Dendritic cell treated with granulocyte-macrophage colony-stimulating factor and Interleukin-4, amounts not matched to agents 40 ng/mL and 50 ng/mL, for 4 days (primary cell): ENCODE results near the gene TOGARAM2.

Source experiments
- H3K27ac Mint-ChIP-seq: one replicate; pipeline ENCODE4 v1.8.0; 2022; ENCODE audit warnings: mild to moderate bottlenecking, mixed read lengths
- H3K27me3 Mint-ChIP-seq: one replicate; pipeline ENCODE4 v1.8.0; 2022; ENCODE audit warnings: mild to moderate bottlenecking, mixed read lengths
- H3K36me3 Mint-ChIP-seq: one replicate; pipeline ENCODE4 v1.8.0; 2022; ENCODE audit warnings: low read depth, mixed read lengths
- H3K4me1 Mint-ChIP-seq: one replicate; pipeline ENCODE4 v1.8.0; 2022; ENCODE audit warnings: low read depth, mixed read lengths
- H3K4me3 Mint-ChIP-seq: one replicate; pipeline ENCODE4 v1.8.0; 2022; ENCODE audit warnings: mild to moderate bottlenecking, moderate library complexity, mixed read lengths
- H3K9me3 Mint-ChIP-seq: one replicate; pipeline ENCODE4 v1.8.0; 2022; ENCODE audit warnings: mixed read lengths
- intact Hi-C: fragments of 100-400 bp; cut with micrococcal nuclease; formaldehyde crosslinking; loops from one replicate; pipeline ENCODE4 v1.15.0; 2022

The TOGARAM2 gene

DNA sequence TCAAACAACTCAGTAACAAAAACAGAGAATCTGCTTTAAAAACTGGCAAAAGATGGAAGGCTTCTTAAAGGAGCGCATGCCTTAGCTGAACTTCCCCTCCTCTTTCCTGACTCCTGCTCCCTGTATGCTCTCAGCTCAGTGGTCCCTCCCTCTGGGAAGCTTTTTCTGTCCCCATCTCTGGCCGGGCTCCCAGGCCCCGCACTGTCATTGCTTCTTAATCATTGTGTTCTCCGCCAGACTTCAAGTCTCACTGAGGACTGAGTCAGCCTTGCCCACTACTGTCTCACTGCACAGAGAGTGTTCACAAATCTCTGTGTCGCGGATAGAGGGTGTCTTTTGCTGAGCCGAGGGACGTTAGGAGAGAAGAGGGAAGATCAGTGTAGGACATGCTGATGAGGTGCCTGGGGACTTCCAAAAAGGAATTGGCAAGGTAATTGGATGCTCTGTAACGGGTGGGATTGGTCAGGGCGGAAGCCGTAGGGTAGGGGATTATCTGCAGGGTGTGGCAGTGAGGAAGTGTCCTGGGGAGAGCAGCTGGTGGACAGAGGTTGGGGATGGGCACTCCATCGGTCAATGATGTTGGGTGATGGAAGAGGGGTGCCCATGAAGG lies 16.2 kb downstream of the TOGARAM2 start:
- intact Hi-C loops, result loop anchor here (10.0 kb wide), 1 partner anchor 497 kb away; no protein-coding TSS in a partner anchor
- H3K27me3 Mint-ChIP-seq, result peaks cover 3% of the 10 kb centered on the region
- no peaks in the 10 kb centered on the region for H3K36me3 Mint-ChIP-seq
- peaks cover 87% of the 10 kb centered on the region for H3K4me1 Mint-ChIP-seq
- H3K27ac Mint-ChIP-seq, result peak overlapping the region; percentile 75
- H3K9me3 Mint-ChIP-seq, result no peaks in the 10 kb centered on the region
- H3K4me3 Mint-ChIP-seq, result no peak overlapping the region

DNA sequence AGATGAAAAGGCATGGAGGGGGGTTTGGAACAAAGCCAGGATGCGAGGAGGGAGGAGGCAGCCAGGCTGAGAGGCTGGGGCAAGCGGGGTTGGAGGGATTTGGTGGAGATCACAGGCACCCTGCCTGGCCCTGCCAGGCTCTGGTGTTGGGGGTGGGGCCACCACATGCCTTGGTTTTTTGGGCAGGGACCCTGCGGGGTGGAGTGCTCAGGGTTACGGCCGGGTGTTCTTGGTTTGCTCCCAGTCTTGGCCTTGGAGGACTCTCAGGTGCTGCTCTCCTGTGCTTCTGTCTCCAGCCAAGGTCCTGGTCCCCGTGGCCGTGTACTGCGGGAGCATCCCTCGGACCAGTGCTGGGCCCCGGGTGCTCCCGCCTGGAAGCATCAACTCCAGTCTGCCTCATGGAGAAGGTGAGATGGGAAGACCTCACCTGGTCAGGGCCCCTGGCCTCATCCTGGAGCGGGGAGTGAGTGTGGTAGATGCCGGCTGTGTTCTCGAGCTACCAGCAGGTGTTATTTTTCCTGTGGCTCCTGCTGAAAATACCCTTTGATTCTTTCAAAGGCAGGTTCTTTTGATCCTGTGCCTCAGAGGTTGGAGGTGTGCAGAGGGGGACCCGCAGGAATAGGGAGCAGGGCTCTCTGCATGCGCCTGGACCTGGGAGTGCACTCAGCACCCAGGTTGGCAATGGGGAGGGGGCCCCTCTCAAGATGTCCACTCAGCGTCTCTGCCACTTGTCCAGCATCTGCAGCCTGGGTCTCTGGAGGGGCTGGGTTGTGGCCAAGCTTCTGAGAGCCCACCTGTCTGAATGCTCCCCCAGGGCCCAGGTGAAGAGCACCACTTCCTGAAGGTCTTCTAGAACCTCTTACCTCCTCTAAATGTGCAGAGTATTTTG lies 17.0 kb downstream of the TOGARAM2 start:
- no peaks in the 10 kb centered on the region for H3K9me3 Mint-ChIP-seq
- no peaks in the 10 kb centered on the region for H3K36me3 Mint-ChIP-seq

DNA sequence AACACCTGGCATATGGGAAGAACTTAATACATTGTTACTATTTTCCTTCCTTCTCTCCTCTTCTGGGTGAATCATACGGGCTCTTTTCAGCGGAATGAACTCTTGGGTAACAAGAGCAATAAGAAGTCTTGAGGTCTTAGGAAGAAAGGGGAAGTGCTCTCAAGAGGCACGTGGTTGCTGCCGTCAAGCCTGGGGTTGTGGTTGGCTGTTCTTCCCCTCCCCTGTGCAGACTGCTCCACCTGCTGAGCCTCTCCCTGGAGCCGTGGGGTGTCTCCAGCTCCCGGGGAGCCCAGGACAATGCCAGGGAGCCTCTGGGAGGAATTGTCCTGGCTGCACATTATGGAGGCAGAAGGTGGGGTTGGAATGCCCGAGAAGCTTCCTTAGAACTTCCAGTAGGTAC lies 19.4 kb downstream of the TOGARAM2 start:
- Mint-ChIP-seq H3K36me3 (no peaks in the 10 kb centered on the region), H3K4me1 (peaks cover 65% of the 10 kb centered on the region), H3K9me3 (no peaks in the 10 kb centered on the region), H3K27ac (peak overlapping the region; percentile 75), H3K4me3 (no peak overlapping the region), H3K27me3 (peaks cover 3% of the 10 kb centered on the region)
- intact Hi-C loops, result loop anchor here (5.0 kb wide), 1 partner anchor 117 kb away; the partner anchor contains the start of gene CLIP4

More for the DNA sequence above, 17.0 kb downstream of the TOGARAM2 start:
- intact Hi-C loops, result loop anchor here (10.0 kb wide), 1 partner anchor 497 kb away; no protein-coding TSS in a partner anchor
- H3K4me3 Mint-ChIP-seq, result no peak overlapping the region
- peaks cover 3% of the 10 kb centered on the region for H3K27me3 Mint-ChIP-seq
- peaks cover 89% of the 10 kb centered on the region for H3K4me1 Mint-ChIP-seq
- H3K27ac Mint-ChIP-seq, result peak overlapping the region; percentile 75

DNA sequence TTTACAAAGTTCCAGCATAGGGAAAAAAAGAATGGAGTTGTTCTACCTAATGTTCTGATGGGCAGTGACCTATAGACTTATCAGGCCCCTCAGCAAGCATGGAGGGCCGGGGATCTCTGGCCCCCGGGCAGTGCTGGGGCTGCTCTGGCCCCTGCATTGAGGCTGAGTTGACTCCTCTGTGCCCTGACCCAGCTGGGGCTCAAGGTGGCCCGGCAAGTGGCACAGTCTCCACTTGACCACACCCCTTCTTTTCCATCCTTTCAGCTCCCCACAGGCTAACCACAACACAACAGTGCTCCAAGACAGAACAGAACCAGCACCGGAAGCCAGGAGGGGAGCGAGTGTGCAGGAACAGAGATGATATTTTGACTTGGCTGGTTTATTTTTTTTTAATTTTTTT lies 19.9 kb downstream of the TOGARAM2 start:
- no peaks in the 10 kb centered on the region for H3K36me3 Mint-ChIP-seq
- H3K9me3 Mint-ChIP-seq, result no peaks in the 10 kb centered on the region
- peak overlapping the region; percentile 75 for H3K27ac Mint-ChIP-seq
- H3K27me3 Mint-ChIP-seq, result peaks cover 3% of the 10 kb centered on the region
- no peak overlapping the region for H3K4me3 Mint-ChIP-seq
- intact Hi-C loops, result loop anchor here (5.0 kb wide), 1 partner anchor 116 kb away; the partner anchor contains the start of gene CLIP4
- H3K4me1 Mint-ChIP-seq, result peaks cover 60% of the 10 kb centered on the region

DNA sequence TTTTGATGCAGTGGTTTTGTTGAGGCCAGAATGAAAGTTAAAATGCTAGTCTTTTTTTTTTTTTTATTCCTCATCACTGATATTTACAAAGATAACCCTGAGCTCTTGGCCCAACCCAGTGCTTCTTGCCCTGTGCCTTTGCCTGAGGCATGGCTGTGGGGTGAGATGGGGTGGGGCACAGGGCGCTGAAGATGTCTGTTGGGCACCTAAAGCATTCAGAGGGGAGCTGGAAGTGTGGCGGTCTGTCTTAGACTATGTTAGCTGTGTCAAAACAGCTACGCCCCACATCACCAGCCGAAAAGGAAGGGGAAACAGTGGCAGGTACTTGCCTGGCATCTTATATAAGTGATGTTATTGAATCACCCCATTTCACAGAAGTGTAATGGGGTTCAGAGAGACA lies 20.7 kb downstream of the TOGARAM2 start:
- Mint-ChIP-seq H3K27me3 (peaks cover 3% of the 10 kb centered on the region), H3K4me1 (peaks cover 53% of the 10 kb centered on the region), H3K4me3 (no peak overlapping the region), H3K36me3 (no peaks in the 10 kb centered on the region), H3K27ac (peak overlapping the region; percentile 75), H3K9me3 (no peaks in the 10 kb centered on the region)
- intact Hi-C loops, result loop anchor here (5.0 kb wide), 1 partner anchor 115 kb away; the partner anchor contains the start of gene CLIP4

DNA sequence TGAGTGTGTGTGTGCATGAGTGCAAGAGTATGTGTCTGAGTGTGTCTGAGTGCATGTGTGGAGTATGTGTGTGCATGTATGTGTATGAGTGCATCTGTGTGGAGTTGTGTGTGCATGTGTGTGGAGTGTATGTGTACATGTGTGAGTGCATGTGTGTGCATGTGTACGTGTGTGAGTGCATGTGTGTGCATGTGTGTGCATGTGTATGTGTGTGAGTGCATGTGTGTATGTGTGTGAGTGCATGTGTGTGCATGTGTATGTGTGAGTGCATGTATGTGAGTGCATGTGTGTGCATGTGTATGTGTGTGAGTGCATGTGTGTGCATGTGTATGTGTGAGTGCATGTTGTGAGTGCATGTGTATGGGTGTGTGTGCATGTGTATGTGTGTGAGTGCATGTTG lies 23.7 kb downstream of the TOGARAM2 start:
- H3K27me3 Mint-ChIP-seq, result no peaks in the 10 kb centered on the region
- no peaks in the 10 kb centered on the region for H3K9me3 Mint-ChIP-seq
- intact Hi-C loops, result loop anchor here (5.0 kb wide), 1 partner anchor 113 kb away; the partner anchor contains the start of gene CLIP4
- no peak overlapping the region for H3K4me3 Mint-ChIP-seq
- H3K27ac Mint-ChIP-seq, result no peak overlapping the region
- no peaks in the 10 kb centered on the region for H3K36me3 Mint-ChIP-seq
- peaks cover 24% of the 10 kb centered on the region for H3K4me1 Mint-ChIP-seq

DNA sequence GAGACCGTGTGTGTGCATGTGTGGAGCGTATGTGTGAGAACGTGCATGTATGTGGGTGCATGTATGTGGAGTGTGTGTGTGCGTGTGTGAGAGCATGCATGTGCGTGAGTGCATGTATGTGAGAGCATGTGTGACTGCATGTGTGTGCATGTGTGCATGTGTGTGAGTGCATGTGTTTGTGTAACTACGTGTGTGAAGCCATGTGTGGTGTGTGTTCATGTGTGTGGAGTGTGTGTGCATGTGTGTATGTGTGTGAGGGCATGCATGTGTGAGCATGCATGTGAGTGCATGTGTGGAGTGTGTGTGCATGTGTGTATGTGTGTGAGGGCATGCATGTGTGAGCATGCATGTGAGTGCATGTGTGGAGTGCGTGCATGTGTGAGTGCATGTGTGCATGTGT lies 24.2 kb downstream of the TOGARAM2 start:
- peaks cover 19% of the 10 kb centered on the region for H3K4me1 Mint-ChIP-seq
- no peaks in the 10 kb centered on the region for H3K9me3 Mint-ChIP-seq
- no peak overlapping the region for H3K4me3 Mint-ChIP-seq
- H3K27me3 Mint-ChIP-seq, result peaks cover under 1% of the 10 kb centered on the region
- no peak overlapping the region for H3K27ac Mint-ChIP-seq
- intact Hi-C loops, result no loop called here
- H3K36me3 Mint-ChIP-seq, result no peaks in the 10 kb centered on the region

DNA sequence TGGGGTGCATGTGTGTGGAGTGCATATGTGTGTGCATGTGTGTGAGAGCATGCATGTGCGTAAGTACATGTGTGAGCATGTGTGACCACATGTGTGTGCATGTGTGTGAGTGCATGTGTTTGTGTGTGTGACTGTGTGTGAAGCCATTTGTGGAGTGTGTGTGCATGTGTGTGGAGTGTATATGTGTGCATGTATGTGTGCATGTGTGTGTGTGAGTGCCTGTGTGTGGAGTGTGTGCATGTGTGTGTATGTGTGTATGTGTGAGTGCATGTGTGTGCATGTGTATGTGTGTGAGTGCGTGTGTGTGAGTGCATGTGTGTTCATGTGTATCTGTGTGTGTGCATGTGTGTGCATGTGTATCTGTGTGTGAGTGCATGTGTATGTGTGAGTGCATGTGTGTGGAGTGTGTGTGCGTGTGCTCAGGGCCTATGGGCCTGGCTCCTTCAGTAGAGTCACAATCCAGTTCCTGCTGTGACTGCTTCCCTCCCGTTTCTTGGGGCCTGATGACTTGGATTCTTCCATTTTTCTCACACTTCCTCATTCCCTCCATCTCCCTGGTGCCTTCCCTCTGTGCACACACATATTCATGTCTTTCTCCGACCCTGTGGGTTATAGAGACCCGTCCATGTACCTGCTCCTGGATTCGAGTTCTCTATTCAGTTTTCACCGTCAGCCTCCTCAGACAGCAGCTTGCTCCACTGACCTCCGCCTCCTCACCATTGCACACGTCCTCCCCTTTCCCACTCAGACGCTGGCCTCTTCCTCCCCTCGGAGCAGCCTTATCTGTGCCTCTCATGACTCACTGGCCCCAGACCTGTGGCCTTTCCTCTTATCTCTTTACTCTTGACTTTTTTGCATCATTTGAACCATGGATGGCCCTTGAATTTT lies 25.2 kb downstream of the TOGARAM2 start:
- no peak overlapping the region for H3K27ac Mint-ChIP-seq
- no peak overlapping the region for H3K4me3 Mint-ChIP-seq
- no peaks in the 10 kb centered on the region for H3K36me3 Mint-ChIP-seq
- peaks cover 22% of the 10 kb centered on the region for H3K4me1 Mint-ChIP-seq
- H3K27me3 Mint-ChIP-seq, result peaks cover 9% of the 10 kb centered on the region
- intact Hi-C loops, result no loop called here
- no peaks in the 10 kb centered on the region for H3K9me3 Mint-ChIP-seq

DNA sequence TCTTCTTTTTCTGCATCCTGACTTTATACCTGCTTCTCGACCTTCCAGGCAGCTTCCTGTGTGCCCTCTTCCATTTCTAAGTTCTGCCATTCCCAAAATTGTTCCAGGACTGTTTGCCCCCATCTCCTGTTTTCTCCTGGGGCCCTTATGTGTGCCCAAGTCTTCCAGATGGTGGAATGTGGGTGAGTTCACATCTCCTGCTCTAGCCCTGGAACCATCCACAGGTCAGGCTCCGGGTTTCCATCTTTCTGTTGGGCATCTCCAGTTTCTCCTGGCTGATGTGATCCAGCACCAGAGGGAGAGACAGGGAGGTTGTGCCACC lies 25.8 kb downstream of the TOGARAM2 start:
- H3K27ac Mint-ChIP-seq, result no peak overlapping the region
- H3K36me3 Mint-ChIP-seq, result no peaks in the 10 kb centered on the region
- intact Hi-C loops, result no loop called here
- H3K4me3 Mint-ChIP-seq, result no peak overlapping the region
- peaks cover 15% of the 10 kb centered on the region for H3K27me3 Mint-ChIP-seq
- H3K9me3 Mint-ChIP-seq, result no peaks in the 10 kb centered on the region
- peaks cover 23% of the 10 kb centered on the region for H3K4me1 Mint-ChIP-seq

DNA sequence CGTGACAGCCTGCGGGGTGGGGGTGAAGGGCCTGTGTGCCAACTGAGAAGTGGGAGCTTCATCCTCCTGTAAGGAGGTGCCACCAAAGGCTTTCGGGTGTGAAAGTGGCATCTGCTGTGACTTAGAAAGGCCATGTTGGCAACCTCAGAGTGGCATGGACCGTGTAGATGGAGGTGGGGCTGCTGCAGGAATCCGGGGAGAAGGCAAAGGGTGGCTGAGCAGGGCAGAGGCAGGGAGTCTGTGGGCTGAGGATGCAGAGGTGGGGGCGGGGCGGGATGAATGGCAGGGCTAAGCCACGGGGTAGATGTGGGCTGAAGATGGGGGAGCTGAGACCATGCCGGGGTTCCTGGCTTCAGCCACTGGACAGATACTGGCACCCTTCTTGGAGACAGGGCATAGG lies 28.2 kb downstream of the TOGARAM2 start:
- Mint-ChIP-seq H3K4me1 (peaks cover 24% of the 10 kb centered on the region), H3K27me3 (peaks cover 32% of the 10 kb centered on the region), H3K36me3 (no peaks in the 10 kb centered on the region), H3K9me3 (no peaks in the 10 kb centered on the region), H3K4me3 (no peak overlapping the region), H3K27ac (peak overlapping the region; percentile 38)
- intact Hi-C loops, result no loop called here

DNA sequence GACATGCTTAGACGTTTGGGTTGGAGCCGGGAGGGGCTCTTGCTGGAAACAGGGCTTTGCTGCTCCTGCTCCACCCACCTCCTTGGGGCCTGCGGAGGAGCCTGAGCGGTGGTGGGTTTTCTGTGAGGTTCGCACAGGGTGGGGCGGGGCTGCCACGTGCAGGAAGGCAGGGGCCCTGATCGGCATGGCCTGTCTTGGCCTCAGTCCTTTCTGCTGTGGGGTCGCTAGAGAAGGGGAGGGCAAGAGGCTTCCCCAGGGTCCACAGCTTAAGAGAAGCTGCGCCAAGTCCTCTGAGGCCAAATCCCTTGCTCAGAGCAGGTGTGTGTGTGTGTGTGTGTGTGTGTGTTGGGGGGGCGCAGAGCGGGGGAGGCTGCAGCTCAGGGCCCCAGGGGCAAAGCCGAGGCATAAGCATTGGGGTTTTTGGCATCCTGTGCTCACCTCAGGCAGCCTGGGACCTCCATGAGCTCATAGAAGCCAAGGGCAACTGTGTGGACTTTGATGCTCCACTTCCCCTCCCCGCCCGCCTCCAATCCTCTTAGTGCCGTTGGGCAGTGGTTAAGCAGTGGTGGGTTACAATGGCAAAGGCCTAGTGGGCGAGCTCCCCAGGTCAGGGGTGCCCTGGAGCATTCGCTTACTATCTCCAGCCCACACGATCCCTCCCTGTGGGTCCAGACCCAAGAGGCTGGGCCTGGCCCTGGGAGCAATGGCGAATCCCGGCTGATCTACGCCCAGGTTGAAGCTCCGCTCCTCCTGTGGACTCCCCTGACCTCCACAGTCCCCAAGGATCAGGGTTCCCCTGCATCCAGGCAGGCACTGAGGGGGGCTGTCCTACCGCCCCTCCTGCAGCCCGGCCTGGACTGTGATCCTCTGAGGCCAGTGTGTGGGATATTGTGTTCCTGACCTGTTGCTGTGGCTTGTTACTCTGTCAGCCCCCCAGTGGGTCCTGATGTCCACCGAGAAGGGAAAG lies 28.9 kb downstream of the TOGARAM2 start:
- Mint-ChIP-seq H3K9me3 (no peaks in the 10 kb centered on the region), H3K4me3 (no peak overlapping the region), H3K27me3 (peaks cover 37% of the 10 kb centered on the region), H3K27ac (peak overlapping the region; percentile 38), H3K36me3 (no peaks in the 10 kb centered on the region), H3K4me1 (peaks cover 31% of the 10 kb centered on the region)
- intact Hi-C loops, result loop anchor here (5.0 kb wide), 1 partner anchor 48 kb away; no protein-coding TSS in a partner anchor

DNA sequence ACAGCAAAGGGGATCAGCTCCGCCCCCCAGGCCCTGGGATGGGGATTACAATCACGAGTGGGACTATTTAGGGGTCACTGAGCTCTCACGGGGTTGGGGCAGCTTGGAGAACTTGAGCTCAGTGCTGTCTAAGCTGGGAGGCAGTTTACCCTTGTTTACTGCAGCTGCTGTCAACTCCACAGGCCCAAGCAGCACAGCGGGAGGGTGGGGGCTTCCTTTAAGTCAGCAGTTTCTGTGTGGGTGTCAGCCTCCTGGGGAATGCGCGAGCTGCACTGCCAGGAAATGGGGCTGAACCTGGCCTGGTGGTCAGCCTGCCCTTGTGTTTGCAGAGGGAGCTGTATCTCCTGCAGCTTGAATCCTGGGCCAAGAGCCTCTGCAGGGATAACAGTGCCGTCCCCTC lies 29.8 kb downstream of the TOGARAM2 start:
- Mint-ChIP-seq H3K36me3 (no peaks in the 10 kb centered on the region), H3K27ac (peak overlapping the region; percentile 16), H3K27me3 (peaks cover 43% of the 10 kb centered on the region), H3K4me3 (no peak overlapping the region), H3K4me1 (peaks cover 40% of the 10 kb centered on the region), H3K9me3 (no peaks in the 10 kb centered on the region)
- intact Hi-C loops, result loop anchor here (5.0 kb wide), 1 partner anchor 49 kb away; no protein-coding TSS in a partner anchor
